ENCODE measurements around the gene TMEM156. TPM values are rescaled to one million over a fixed set of nuclear protein-coding genes. Genes with fewer than 3 reads are reported as not detected.
A peak's percentile ranks its signal among the peaks of the same experiment; 100 is the strongest.

Gene TMEM156
- total RNA-seq, 1 donor = not detected

DNA sequence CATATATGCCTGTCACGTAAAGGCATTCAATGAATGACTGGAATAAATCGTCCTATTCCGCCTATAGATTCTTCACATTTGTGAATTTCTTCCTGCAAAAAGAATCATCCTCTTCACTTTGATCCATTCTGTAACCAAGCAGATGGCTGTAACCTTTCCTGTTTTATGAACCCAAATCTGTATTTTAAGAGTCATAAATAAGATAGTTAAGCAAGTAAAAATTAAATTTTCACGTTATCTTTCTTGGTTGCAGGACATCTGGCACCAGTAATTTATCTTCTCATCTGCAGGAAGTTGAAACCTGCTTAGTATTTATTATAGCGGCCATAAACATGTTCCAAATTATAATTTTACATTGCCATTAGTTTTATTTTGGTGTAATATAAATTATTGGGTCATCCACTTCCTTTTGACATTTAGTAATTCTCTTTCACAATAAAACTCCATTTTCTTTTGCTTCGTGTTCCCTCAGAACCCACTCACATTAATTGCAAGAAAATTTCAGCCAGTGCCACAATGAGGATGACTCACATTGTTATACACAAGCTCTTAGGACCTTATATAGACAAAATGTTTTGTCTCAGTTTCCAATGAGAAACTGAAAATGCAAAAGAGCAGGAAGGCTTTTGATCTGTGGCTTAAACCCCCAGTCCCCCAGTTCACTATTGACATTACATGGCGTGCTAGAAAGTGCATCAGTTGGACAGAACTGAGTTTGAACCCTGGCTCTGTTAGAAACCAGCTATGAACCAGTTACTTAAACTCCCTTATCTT lies 51.1 kb downstream of the TMEM156 start:
- Histone ChIP-seq H3K4me1 (ENCODE audit: insufficient read depth, low read length) (peaks cover 53% of the 10 kb centered on the region), H2AFZ (ENCODE audit: low read length) (peak overlapping the region; percentile 69), H3K27me3 (ENCODE audit: insufficient read depth, low read length) (no peaks in the 10 kb centered on the region), H3K27ac (ENCODE audit: low read depth, low read length) (peak overlapping the region; percentile 73), H3K4me3 (ENCODE audit: insufficient read depth, low read length) (no peak overlapping the region), H3K79me2 (ENCODE audit: insufficient read depth, low read length) (no peaks in the 10 kb centered on the region), H3K36me3 (ENCODE audit: insufficient read depth, low read length) (no peaks in the 10 kb centered on the region), H3K4me2 (ENCODE audit: insufficient read depth, low read length) (peak overlapping the region; percentile 61), H4K20me1 (ENCODE audit: insufficient read depth, low read length) (no peaks in the 10 kb centered on the region), H3K9me3 (ENCODE audit: low read depth, low read length) (no peaks in the 10 kb centered on the region)
- no peak for DNase-seq (ENCODE audit: insufficient read length, low spot score, missing footprints)
- TF ChIP-seq, protein P1, sequence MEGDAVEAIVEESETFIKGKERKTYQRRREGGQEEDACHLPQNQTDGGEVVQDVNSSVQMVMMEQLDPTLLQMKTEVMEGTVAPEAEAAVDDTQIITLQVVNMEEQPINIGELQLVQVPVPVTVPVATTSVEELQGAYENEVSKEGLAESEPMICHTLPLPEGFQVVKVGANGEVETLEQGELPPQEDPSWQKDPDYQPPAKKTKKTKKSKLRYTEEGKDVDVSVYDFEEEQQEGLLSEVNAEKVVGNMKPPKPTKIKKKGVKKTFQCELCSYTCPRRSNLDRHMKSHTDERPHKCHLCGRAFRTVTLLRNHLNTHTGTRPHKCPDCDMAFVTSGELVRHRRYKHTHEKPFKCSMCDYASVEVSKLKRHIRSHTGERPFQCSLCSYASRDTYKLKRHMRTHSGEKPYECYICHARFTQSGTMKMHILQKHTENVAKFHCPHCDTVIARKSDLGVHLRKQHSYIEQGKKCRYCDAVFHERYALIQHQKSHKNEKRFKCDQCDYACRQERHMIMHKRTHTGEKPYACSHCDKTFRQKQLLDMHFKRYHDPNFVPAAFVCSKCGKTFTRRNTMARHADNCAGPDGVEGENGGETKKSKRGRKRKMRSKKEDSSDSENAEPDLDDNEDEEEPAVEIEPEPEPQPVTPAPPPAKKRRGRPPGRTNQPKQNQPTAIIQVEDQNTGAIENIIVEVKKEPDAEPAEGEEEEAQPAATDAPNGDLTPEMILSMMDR (IDR thresholded peaks at IDR 0.05; ENCODE audit: extremely low read depth, low read depth, low read length) = no peak

DNA sequence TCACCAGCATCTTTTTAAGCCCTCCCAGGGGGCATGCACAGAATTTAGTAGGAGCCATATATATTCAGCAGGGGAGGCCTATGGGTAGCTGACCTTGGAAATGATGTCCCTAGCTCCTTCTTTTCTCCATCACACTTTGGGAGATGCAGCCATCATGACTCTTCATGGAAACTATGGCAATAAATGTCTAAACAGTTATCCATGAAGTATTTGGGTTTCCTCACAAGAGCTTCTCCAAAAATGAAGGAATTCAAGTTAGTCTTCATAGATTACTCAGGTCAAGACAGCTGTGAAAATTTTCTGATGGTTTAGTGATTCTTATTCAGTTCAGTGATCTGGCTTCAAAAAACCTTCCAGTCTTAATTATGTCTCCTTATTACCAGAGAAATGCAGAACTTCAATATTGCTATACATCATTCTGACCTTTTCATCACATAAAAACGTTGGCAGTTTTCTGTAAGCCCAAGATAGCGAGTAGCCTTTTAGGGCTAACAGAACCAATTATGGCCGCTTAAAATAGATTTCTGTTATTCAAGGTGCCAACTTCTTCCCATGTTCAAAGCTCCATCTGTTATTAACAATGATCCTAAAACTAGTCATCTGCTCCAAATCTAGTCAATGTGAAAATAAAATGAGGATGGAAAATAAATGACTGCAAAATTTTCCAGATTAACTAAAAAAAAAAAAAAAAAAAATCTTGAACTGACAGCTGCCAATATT lies 52.5 kb downstream of the TMEM156 start:
- Histone ChIP-seq H3K4me2 (ENCODE audit: insufficient read depth, low read length) (no peak overlapping the region), H2AFZ (ENCODE audit: low read length) (no peak overlapping the region), H3K79me2 (ENCODE audit: insufficient read depth, low read length) (no peaks in the 10 kb centered on the region), H3K9me3 (ENCODE audit: low read depth, low read length) (no peaks in the 10 kb centered on the region), H3K36me3 (ENCODE audit: insufficient read depth, low read length) (no peaks in the 10 kb centered on the region), H3K27me3 (ENCODE audit: insufficient read depth, low read length) (no peaks in the 10 kb centered on the region), H3K4me1 (ENCODE audit: insufficient read depth, low read length) (peaks cover 41% of the 10 kb centered on the region), H3K27ac (ENCODE audit: low read depth, low read length) (no peak overlapping the region), H3K4me3 (ENCODE audit: insufficient read depth, low read length) (no peak overlapping the region), H4K20me1 (ENCODE audit: insufficient read depth, low read length) (no peaks in the 10 kb centered on the region)
- DNase-seq (ENCODE audit: insufficient read length, low spot score, missing footprints) = no peak
- TF ChIP-seq, protein P1 (IDR thresholded peaks at IDR 0.05; ENCODE audit: extremely low read depth, low read depth, low read length) = no peak

DNA sequence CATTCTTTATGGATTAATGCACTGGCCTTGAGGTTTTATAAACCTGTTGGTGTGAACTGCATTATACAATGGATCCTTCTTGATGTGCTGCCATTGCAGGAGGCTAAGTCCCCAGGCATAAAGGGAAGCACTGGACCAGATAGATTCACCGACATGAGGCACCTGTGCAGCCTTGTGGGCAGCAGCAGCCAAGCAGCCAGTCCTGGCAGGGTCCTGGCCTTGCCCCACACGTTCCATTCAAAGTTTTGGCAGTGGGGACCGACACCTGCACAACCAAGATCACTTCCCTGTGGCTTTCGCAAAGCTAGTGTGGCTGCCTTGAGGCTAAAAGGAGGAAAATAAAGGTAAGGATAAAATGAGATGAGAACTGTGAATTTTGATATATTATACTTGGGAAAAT lies 53.1 kb downstream of the TMEM156 start:
- Histone ChIP-seq H3K4me3 (ENCODE audit: insufficient read depth, low read length) (no peak overlapping the region), H3K36me3 (ENCODE audit: insufficient read depth, low read length) (no peaks in the 10 kb centered on the region), H3K4me1 (ENCODE audit: insufficient read depth, low read length) (peaks cover 35% of the 10 kb centered on the region), H3K27me3 (ENCODE audit: insufficient read depth, low read length) (no peaks in the 10 kb centered on the region), H3K9me3 (ENCODE audit: low read depth, low read length) (no peaks in the 10 kb centered on the region), H3K79me2 (ENCODE audit: insufficient read depth, low read length) (no peaks in the 10 kb centered on the region), H3K27ac (ENCODE audit: low read depth, low read length) (no peak overlapping the region), H3K4me2 (ENCODE audit: insufficient read depth, low read length) (no peak overlapping the region), H4K20me1 (ENCODE audit: insufficient read depth, low read length) (no peaks in the 10 kb centered on the region), H2AFZ (ENCODE audit: low read length) (no peak overlapping the region)
- no peak for DNase-seq (ENCODE audit: insufficient read length, low spot score, missing footprints)
- TF ChIP-seq, protein P1 (IDR thresholded peaks at IDR 0.05; ENCODE audit: extremely low read depth, low read depth, low read length) = no peak

DNA sequence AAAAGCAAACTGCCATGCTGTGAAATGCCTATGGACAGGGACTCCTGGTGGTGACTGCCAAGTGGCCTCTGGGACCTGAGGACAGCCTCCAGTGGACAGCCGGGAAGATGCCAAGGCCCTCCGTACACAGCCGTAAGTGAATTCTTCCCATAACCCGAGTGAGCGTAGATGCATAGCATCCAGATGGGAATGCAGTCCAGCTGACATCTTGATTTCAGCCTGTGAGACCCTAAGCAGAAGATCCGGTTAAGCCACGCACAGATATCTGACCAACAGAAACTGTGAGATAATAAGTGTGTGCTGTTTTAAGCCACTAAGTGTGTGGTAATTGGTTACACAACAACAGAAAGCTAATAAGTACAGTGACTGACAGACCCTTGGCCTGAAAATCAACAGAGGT lies 55.9 kb downstream of the TMEM156 start:
- DNase-seq (ENCODE audit: insufficient read length, low spot score, missing footprints) = no peak
- Histone ChIP-seq H3K79me2 (ENCODE audit: insufficient read depth, low read length) (no peaks in the 10 kb centered on the region), H3K36me3 (ENCODE audit: insufficient read depth, low read length) (no peaks in the 10 kb centered on the region), H3K4me2 (ENCODE audit: insufficient read depth, low read length) (no peak overlapping the region), H4K20me1 (ENCODE audit: insufficient read depth, low read length) (no peaks in the 10 kb centered on the region), H2AFZ (ENCODE audit: low read length) (no peak overlapping the region), H3K27me3 (ENCODE audit: insufficient read depth, low read length) (no peaks in the 10 kb centered on the region), H3K4me3 (ENCODE audit: insufficient read depth, low read length) (no peak overlapping the region), H3K27ac (ENCODE audit: low read depth, low read length) (no peak overlapping the region), H3K4me1 (ENCODE audit: insufficient read depth, low read length) (peaks cover 7% of the 10 kb centered on the region), H3K9me3 (ENCODE audit: low read depth, low read length) (no peaks in the 10 kb centered on the region)
- TF ChIP-seq, protein P1 (IDR thresholded peaks at IDR 0.05; ENCODE audit: extremely low read depth, low read depth, low read length) = no peak
